Hematopoietic multipotent progenitor cell treated with erythropoietin and hydrocortisone succinate and interleukin-3 and kit ligand, for 6 days (in vitro differentiated cells): ENCODE results near the gene HSPA2.
"Not testable (repeated sequence)": the region's sequence is repeated elsewhere in the genome, so short reads cannot be mapped to it uniquely, and the experiment has no call there.

Experiments
- DNase-seq: peaks from one replicate; pipeline ENCODE4 v3.0.0-alpha.2; 2015

The HSPA2 gene

DNA sequence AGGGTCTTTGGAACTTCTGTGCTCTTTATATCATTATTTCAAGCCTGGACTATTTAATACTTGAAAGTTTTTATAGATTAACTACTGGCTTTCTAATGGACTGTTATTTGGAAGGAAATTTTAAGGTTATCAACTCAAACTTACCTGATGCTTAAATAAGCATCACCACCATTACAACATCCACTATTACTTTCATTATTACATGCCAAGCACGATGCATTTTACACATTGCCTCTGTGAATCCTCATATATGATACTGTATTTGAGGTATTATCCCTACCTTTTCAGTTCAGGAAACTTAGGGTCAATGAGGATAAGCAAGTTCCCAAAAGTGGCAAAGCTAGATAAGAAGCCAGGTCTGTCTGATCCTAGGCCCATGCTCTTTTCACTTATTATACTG is 23.6 kb upstream of the HSPA2 start:
- no peak for DNase-seq

- DNase-seq = not testable (repeated sequence)
Measured at GRCh38 chr14:64517667-64518066, 22.9 kb upstream of the HSPA2 start.

DNA sequence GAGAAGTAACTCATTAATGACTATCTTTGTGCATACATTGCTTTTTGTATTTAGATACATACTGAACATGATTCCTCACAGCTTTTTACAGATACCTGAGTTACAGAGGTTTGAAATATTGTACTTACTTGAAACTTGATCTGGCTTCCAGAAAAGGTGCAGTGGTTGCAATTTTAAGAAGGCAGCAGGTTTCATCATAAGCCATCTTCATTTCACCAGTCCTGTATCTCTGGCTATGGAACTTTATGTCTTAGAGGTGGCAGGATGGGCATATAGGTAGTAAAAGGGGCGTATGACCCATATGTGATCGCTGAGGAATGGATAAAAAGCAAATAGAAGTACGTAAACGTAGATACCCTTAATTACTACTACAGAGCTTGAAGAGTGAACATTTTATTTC is 22.3 kb upstream of the HSPA2 start:
- DNase-seq = no peak

DNA sequence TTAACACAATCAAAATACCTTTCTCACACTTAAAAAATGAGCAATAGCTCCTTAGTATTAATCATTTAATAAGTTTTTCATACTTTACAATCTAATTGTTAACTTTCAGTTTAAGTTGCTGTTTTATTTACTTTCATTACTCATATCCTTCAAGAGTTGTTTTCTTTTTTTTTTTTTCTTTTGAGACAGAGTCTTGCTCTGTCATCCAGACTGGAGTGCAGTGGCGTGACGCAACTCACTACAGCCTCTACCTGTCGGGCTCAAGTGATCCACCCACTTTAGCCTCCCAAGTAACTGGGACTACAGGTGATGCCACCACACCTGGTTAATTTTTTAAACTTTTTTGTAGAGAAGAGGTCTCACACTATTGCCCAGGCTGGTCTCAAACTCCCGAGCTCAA is 19.8 kb upstream of the HSPA2 start:
- no peak for DNase-seq

DNA sequence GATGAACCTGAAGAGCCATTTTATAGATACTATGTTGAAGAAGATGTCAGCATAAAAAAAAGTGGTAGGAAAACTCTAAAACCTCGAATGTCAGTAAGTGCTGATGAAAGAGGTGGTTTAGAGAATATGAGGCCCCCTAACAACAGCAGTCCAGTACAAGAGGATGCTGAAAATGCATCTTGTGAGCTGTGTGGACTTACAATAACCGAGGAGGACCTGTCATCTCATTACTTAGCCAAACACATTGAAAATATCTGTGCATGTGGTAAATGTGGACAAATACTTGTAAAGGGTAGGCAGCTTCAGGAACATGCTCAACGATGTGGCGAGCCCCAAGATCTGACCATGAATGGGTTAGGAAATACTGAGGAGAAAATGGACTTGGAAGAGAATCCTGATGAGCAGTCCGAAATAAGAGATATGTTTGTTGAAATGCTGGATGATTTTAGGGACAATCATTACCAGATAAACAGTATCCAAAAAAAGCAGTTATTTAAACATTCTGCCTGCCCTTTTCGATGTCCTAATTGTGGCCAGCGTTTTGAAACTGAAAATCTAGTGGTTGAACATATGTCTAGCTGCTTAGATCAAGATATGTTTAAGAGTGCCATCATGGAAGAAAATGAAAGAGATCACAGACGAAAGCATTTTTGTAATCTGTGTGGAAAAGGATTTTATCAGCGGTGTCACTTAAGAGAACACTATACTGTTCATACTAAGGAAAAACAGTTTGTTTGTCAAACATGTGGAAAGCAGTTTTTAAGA is 17.8 kb upstream of the HSPA2 start:
- no peak for DNase-seq

- peak; percentile 18 for DNase-seq
Measured at GRCh38 chr14:64525354-64525753, 15.2 kb upstream of the HSPA2 start.

- DNase-seq = no peak
Measured at GRCh38 chr14:64531567-64531966, 9.0 kb upstream of the HSPA2 start.

- no peak for DNase-seq
Measured at GRCh38 chr14:64536488-64537245, 3.9 kb upstream of the HSPA2 start.

DNA sequence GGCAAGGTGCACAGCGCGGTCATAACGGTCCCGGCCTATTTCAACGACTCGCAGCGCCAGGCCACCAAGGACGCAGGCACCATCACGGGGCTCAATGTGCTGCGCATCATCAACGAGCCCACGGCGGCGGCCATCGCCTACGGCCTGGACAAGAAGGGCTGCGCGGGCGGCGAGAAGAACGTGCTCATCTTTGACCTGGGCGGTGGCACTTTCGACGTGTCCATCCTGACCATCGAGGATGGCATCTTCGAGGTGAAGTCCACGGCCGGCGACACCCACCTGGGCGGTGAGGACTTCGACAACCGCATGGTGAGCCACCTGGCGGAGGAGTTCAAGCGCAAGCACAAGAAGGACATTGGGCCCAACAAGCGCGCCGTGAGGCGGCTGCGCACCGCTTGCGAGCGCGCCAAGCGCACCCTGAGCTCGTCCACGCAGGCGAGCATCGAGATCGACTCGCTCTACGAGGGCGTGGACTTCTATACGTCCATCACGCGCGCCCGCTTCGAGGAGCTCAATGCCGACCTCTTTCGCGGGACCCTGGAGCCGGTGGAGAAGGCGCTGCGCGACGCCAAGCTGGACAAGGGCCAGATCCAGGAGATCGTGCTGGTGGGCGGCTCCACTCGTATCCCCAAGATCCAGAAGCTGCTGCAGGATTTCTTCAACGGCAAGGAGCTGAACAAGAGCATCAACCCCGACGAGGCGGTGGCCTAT is 875 bp downstream of the HSPA2 start:
- DNase-seq = no peak

- no peak for DNase-seq
Measured at GRCh38 chr14:64541972-64542835, 1.7 kb downstream of the HSPA2 start.

DNA sequence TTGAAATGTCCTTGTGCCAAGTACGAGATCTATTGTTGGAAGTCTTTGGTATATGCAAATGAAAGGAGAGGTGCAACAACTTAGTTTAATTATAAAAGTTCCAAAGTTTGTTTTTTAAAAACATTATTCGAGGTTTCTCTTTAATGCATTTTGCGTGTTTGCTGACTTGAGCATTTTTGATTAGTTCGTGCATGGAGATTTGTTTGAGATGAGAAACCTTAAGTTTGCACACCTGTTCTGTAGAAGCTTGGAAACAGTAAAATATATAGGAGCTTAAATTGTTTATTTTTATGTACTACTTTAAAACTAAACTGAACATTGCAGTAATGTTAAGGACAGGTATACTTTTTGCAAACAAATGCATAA is 2.3 kb downstream of the HSPA2 start:
- DNase-seq = no peak

DNA sequence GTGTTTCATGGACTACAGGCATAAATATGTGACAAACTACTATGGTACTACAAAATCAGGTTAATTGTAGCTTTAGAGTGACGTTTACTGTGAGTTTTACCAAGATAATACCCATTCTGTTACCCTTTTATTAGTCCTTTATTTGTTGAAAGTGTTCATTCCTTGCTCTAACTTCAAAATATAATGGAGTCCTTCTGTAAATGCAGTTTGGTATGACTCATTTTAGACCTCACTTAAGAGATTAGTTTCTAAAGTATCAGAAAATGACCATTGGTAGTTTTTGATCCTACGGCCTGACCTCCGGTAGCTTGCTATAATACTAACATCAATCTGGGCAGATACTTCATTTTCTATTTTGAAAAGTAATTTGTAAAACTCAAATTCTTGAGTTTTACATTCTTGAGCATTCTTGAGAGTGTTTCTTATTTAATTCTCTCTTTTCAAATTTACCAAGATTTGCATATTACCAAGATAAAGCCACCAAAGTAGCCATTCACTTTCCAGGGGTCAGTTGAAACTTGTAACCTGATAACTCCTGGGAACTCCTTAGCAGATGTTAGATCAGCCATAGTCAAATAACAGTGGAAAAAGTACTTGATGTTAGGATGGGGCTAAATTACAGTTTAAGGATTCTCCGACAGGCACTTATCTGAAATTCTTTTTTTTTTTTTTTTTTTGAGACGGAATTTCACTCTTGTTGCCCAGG is 4.2 kb downstream of the HSPA2 start:
- DNase-seq = no peak

GRCh38 chr14:64549016-64549415 is 8.5 kb downstream of the HSPA2 start:
- DNase-seq = no peak

DNA sequence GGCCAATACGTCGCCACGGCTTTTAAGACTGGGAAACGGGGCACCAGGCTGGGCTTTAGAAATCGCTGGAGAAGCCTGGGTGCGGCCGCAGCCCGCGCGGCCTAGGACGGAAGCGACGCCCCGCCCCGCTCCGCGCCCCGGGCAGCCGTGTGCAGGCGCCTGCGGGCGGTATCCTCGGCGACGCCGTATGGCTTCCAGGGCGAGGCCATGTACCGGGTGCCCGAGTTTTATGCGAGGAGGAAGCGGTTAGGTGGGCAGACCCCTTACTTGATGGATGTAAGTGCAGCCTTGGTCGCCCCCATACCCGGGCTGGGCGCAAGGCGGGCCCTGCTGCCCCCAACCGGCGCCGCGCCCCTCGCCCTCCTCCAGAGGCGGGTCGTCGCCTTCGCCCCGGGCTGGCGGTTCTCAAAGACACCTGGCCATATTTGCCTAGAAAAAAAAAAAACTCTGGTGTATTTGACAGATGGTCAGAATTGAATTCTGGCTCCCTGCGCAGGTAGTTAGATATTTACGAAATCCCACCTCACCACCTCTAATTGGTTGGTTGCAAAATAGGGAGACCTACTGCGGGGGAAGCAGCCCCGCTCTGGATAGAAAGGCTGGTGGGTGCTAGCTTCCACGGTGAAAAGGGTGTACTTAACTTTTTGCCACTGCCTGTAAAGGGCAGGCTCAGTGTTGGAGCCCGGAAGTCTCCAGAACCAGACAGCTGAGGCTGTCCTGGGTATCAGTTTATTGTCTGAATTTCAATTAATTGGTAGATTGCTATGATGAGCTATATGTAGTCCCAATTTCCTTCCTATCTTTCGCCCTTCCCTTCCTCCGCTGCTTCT is 9.5 kb downstream of the HSPA2 start, which contains the start of gene PPP1R36:
PPP1R36 (plus strand) TSS at position 171 of the 830 bp plus-strand sequence; CDS start at position 208, 37 bp downstream.
- peak; percentile 76 for DNase-seq

DNA sequence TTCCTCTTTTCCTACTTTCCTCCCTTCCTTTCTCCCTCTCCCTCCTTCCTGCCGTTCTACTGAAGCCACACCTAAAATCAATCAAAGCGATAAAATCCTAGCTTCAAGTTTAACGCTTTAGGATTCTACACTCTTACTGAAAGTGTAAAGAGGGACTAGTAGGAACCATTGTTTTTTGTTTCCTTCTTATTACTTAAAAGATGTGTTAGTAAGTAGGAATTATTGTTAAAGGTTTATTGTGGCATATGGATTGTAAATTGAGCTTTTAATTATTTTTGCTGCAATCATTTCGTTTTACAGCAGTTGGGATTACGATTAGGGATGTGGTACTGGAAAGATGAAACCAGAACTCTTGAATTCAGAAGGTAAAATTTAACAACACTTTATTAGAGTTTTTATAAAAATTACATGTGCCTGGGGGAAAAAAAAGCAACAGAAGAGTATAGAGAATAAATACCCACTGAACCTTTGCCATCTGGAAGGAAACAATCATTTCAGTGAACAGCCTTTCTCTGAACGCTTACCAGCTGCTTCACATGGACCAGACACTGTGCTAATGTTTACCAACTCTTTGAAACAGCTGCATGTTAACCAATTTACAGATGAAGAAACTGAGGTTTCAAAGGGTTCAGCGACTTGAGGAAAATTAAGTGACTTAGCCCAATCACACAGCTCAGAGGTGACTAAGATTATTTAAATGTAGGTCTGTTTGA is 10.2 kb downstream of the HSPA2 start:
- DNase-seq = no peak

- no peak for DNase-seq
Measured at GRCh38 chr14:64554556-64554955, 14.0 kb downstream of the HSPA2 start.

DNA sequence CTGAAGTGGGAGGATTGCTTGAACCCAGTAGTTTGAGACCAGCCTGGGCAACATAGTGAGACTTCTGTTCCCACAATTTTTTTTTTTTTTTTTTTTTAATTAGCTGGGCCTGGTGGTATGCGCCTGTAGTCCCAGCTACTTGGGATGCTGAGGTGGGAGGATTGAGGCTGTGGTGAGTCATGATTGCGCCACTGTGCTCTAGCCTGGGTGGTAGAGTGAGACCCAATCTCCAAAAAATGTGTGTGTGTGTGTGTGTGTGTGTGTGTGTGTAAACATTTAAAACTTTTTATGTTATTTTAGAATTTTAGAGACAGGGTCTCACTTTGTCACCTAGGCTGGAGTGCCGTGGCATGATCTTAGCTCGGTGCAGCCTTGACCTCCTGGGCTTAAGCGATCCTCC is 16.0 kb downstream of the HSPA2 start:
- no peak for DNase-seq

- DNase-seq = not testable (repeated sequence)
Measured at GRCh38 chr14:64558216-64558615, 17.7 kb downstream of the HSPA2 start.

GRCh38 chr14:64561631-64562030 is 21.1 kb downstream of the HSPA2 start:
- DNase-seq = no peak

DNA sequence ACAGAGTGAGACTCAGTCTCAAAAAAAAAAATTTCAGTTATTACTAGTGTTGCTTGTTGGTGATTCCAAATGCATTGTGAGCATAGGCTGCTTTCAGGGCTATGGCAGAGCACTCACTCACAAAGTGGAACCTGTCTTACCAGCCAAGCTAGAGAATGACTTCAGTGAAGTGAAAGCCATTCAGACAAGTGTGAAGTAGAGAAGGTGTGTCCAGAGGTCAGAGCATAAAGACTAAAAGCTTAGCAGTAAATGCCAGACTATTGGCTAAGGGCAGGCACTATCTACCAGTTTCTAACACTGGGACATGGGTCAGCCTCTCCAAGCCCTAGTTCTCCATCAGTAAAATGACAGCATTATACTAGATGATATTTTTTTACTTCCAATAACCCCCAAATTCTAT is 21.9 kb downstream of the HSPA2 start:
- no peak for DNase-seq
